ENCODE data around the gene SHB. TPM values are rescaled to one million over a fixed set of nuclear protein-coding genes. Genes with fewer than 3 reads are reported as not detected.

The SHB gene
- total and polyA plus RNA-seq, 2 of the 8 experiments (the other 6 are each of a cell fraction or from before 2014, with no cell fraction given) = 4.1 to 12.6 TPM

- no peak overlapping the region for H3K18ac ChIP-seq (ENCODE audit: extremely low read depth, low read length)
- ChIA-PET POLR2A (ENCODE audit: partially characterized antibody) (interaction anchor here (1.0 to 1.3 kb wide), 2 partner anchors 8 to 13 kb away, joined by 3 to 4 read pairs; no protein-coding TSS in a partner anchor), CTCF (ENCODE audit: partially characterized antibody) (interaction anchor here (0.5 to 1.8 kb wide), 6 partner anchors 8 to 169 kb away, joined by 3 to 8 read pairs (median 4); no protein-coding TSS in a partner anchor)
- H3K56ac ChIP-seq (replicated peaks; ENCODE audit: insufficient read length, low read depth, low read length) = no peak overlapping the region
- H4K5ac ChIP-seq (ENCODE audit: insufficient read length, low read depth, low read length) = no peak overlapping the region
- peaks cover 0 to 3% of the 10 kb centered on the region in 2 experiments; a peak in 1 of 4 replicates for H3K9me3 ChIP-seq (ENCODE audit: insufficient read depth in 2 of 2, low read depth in 1 of 2, low read length in 1 of 2)
- H2BK12ac ChIP-seq (ENCODE audit: low read depth, low read length) = no peak overlapping the region
- no peak overlapping the region for H2BK120ac ChIP-seq (replicated peaks; ENCODE audit: low read depth, low read length)
- H3K9ac ChIP-seq (replicated peaks in 1 of 4; ENCODE audit: extremely low read depth in 1 of 4, low read depth in 3 of 4, low read length in 3 of 4) = no peak overlapping the region
- H3K4me3 ChIP-seq (ENCODE audit: extremely low read depth in 1 of 4, insufficient read depth in 2 of 4, low read depth in 3 of 4, low read length in 4 of 4) = no peak overlapping the region
- no peak overlapping the region for H3K27ac ChIP-seq (ENCODE audit: low read depth, low read length)
- H3K4me1 ChIP-seq (replicated peaks in 1 of 4; ENCODE audit: control insufficient read depth in 3 of 4, insufficient read depth in 4 of 4, low read length in 3 of 4) = peaks cover 0 to 3% (median 0%) of the 10 kb centered on the region in 4 experiments; a peak in 2 of 7 replicates
- H4K8ac ChIP-seq (ENCODE audit: extremely low read depth, insufficient read depth, low read length) = no peak overlapping the region
- H4K91ac ChIP-seq (replicated peaks; ENCODE audit: insufficient read length, low read length) = no peak overlapping the region
- FAIRE-seq (no peak), DNase-seq (ENCODE audit: low read depth in 1 of 2, low spot score in 2 of 2) (peak in 1 of 2 experiments; percentile 35)
- H3K27me3 ChIP-seq (replicated peaks in 1 of 4; ENCODE audit: control insufficient read depth in 3 of 4, extremely low read depth in 1 of 4, insufficient read depth in 3 of 4, low read length in 3 of 4) = no peaks in the 10 kb centered on the region
- no peak overlapping the region for H2BK15ac ChIP-seq (ENCODE audit: low read length)
- no peak overlapping the region for H2BK20ac ChIP-seq (ENCODE audit: low read length)
- no peak overlapping the region for H3K23ac ChIP-seq (ENCODE audit: insufficient read length)
- H2BK5ac ChIP-seq (ENCODE audit: low read depth, low read length) = 0 out of 2 replicates have a peak overlapping the region, but pooled peaks have one; percentile 16
- H3K79me1 ChIP-seq (ENCODE audit: low read depth, low read length) = no peaks in the 10 kb centered on the region
- no peak overlapping the region for H2AFZ ChIP-seq (ENCODE audit: low read length)
- H4K20me1 ChIP-seq (replicated peaks in 1 of 2; ENCODE audit: control insufficient read depth in 1 of 2, insufficient read depth in 2 of 2, low read length in 2 of 2) = no peaks in the 10 kb centered on the region
- 87% methylated on average over 11 of the region's 11 CpGs; no CpG with 5 or more reads in 1 of the 2 experiments for WGBS, 2 experiments (ENCODE audit: extremely low coverage in 1 of 2, insufficient coverage in 1 of 2, insufficient read length in 1 of 2, insufficient replicate concordance in 2 of 2, low coverage in 1 of 2, low lambda C conversion rate in 2 of 2, missing lambda C conversion rate in 1 of 2)
- no peaks in the 10 kb centered on the region for H3K79me2 ChIP-seq (ENCODE audit: control insufficient read depth in 1 of 2, insufficient read depth in 2 of 2, low read length in 2 of 2)
- H3K36me3 ChIP-seq (ENCODE audit: control insufficient read depth in 2 of 4, insufficient read depth in 4 of 4, low read length in 3 of 4) = no peaks in the 10 kb centered on the region
- H3K14ac ChIP-seq (ENCODE audit: insufficient read length) = no peak overlapping the region
- no peak overlapping the region for H3K4ac ChIP-seq (replicated peaks; ENCODE audit: insufficient read length, low read depth, low read length)
- H3K23me2 ChIP-seq (ENCODE audit: low read depth, low read length) = no peaks in the 10 kb centered on the region
- H3K4me2 ChIP-seq (ENCODE audit: insufficient read depth in 1 of 2, low read depth in 2 of 2, low read length in 2 of 2) = no peak overlapping the region
- H2AK5ac ChIP-seq (ENCODE audit: low read depth, low read length) = no peak overlapping the region
- TF ChIP-seq NANOG (IDR thresholded peaks at IDR 0.05; ENCODE audit: insufficient read depth, low read depth, low read length, poor library complexity, severe bottlenecking) (no peak), EZH2 (IDR thresholded peaks at IDR 0.05; ENCODE audit: low read depth, low read length, severe bottlenecking) (no peak), RNF2 (IDR thresholded peaks at IDR 0.05; ENCODE audit: borderline replicate concordance, low read depth, low read length, missing control alignments, poor library complexity, severe bottlenecking) (no peak), TCF12 (IDR thresholded peaks at IDR 0.05; ENCODE audit: low read depth, low read length) (no peak), NRF1 (IDR thresholded peaks at IDR 0.05; ENCODE audit: low read depth, low read length) (no peak), RXRA (IDR thresholded peaks at IDR 0.05; ENCODE audit: insufficient read depth, low read depth, low read length) (no peak), ZNF274 (IDR thresholded peaks at IDR 0.05; ENCODE audit: borderline replicate concordance, extremely low read depth, low read length) (no peak), HDAC6 (IDR thresholded peaks at IDR 0.05; ENCODE audit: low read depth, low read length) (no peak), EP300 (IDR thresholded peaks at IDR 0.05; ENCODE audit: borderline replicate concordance in 1 of 2, low read depth in 2 of 2, low read length in 2 of 2) (no peak), CTBP2 (IDR thresholded peaks at IDR 0.05; ENCODE audit: borderline replicate concordance, insufficient read depth, insufficient read length, low read length) (no peak), CHD1 (IDR thresholded peaks at IDR 0.05; ENCODE audit: low read depth, low read length) (no peak)
- TF ChIP-seq, protein P1, sequence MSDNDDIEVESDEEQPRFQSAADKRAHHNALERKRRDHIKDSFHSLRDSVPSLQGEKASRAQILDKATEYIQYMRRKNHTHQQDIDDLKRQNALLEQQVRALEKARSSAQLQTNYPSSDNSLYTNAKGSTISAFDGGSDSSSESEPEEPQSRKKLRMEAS (IDR thresholded peaks at IDR 0.05) = no peak
Measured at GRCh38 chr9:38079461-38080031, 10.5 kb upstream of the SHB start.
